Measurements from ENCODE around the gene TMPRSS9. TPM values are rescaled to one million over a fixed set of nuclear protein-coding genes. Genes with fewer than 3 reads are reported as not detected.
A peak's percentile ranks its signal among the peaks of the same experiment; 100 is the strongest.
"Not testable (repeated sequence)": the region's sequence is repeated elsewhere in the genome, so short reads cannot be mapped to it uniquely, and the experiment has no call there.

TMPRSS9 gene
- total RNA-seq, 1 donor from 2014 or later = not detected

- no peak overlapping the region for H3K4me3 ChIP-seq (ENCODE audit: low read depth, low read length)
- TF ChIP-seq CTCF (conservative IDR thresholded peaks at IDR 0.05; ENCODE audit: low read depth, low read length) = no peak
- no peak for DNase-seq (ENCODE audit: low read depth)
These were observed 108.5 kb downstream of the TMPRSS9 start for GRCh38 chr19:2468596-2468995.

DNA sequence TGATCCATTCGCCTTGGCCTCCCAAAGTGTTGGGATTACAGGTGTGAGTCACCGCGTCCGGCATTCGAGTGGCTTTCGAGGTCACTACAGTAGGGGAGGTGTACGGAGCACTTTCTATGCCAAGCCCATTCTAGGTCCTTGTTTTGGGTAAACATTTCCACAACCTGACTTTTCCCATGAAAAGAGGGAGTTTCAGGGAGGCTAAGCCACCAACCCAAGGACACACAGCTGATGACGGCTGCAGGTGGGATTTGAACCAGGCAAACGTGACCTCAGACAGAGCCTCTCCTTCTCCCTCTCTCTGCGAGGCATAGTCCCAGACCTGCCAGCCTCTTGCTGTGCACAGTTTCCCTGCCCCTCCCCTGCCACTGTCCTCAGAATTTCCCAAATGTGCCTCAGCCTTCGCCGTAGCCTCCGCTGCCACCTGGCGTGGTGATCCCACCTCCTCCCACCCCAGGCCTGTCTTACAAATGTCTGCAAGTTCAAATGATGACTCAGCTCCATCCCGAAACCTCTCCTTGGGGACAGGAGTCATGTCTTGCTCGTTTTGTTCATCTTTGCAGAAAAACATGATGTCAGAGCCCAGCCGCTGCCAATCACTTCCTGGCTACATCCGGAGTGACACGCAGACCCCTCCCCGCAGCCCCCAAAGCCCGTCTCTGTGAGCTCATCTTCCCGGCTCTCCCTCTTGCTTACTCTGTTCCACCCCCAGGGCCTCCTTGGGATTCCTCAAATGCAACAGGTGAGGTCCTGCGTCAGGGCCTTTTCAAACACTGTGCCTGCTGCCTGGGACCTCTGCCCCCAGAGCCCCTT lies 109.2 kb downstream of the TMPRSS9 start:
- no peak for TF ChIP-seq CTCF (conservative IDR thresholded peaks at IDR 0.05; ENCODE audit: low read depth, low read length)
- DNase-seq (ENCODE audit: low read depth) = no peak
- no peak overlapping the region for H3K4me3 ChIP-seq (ENCODE audit: low read depth, low read length)

DNA sequence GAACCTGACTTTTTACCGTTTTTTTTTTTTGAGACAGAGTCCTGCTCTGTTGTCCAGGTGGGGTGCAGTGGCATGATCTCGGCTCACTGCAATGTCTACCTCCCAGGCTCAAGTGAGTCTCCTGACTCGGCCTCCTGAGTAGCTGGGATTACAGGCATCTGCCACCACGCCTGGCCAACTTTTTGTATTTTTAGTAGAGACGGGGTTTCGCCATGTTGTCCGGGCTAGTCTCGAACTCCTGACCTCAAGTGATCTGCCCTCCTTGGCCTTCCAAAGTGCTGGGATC lies 109.8 kb downstream of the TMPRSS9 start:
- not testable (repeated sequence) for DNase-seq (ENCODE audit: low read depth)

GRCh38 chr19:2474232-2475017 lies 114.4 kb downstream of the TMPRSS9 start:
- no peak for DNase-seq (ENCODE audit: low read depth)
- peak; percentile 77 for TF ChIP-seq CTCF (conservative IDR thresholded peaks at IDR 0.05; ENCODE audit: low read depth, low read length)
- peak overlapping the region; percentile 92 for H3K4me3 ChIP-seq (ENCODE audit: low read depth, low read length)

More for the DNA sequence above, 109.8 kb downstream of the TMPRSS9 start:
- H3K4me3 ChIP-seq (ENCODE audit: low read depth, low read length) = not testable (repeated sequence)

GRCh38 chr19:2475018-2475701 lies 115.1 kb downstream of the TMPRSS9 start:
- DNase-seq (ENCODE audit: low read depth) = no peak
- TF ChIP-seq CTCF (conservative IDR thresholded peaks at IDR 0.05; ENCODE audit: low read depth, low read length) = no peak
- peak overlapping the region; percentile 92 for H3K4me3 ChIP-seq (ENCODE audit: low read depth, low read length)

Other genes starting within 250 kb of the TMPRSS9 start
- gene AP3D1, start 208.7 kb upstream of the TMPRSS9 start, total RNA-seq = 101 and 141 TPM in 2 replicates
- gene DOT1L, start 196.3 kb upstream of the TMPRSS9 start, total RNA-seq = 13.8 and 36.6 TPM in 2 replicates
- 167 and 208 TPM in 2 replicates for gene PLEKHJ1, start 123.9 kb upstream of the TMPRSS9 start, total RNA-seq
- 51.7 and 61.2 TPM in 2 replicates for gene SF3A2, start 123.4 kb upstream of the TMPRSS9 start, total RNA-seq
- 0.52 and 1.7 TPM in 2 replicates for gene AMH, start 110.9 kb upstream of the TMPRSS9 start, total RNA-seq
- 3.5 and 4.1 TPM in 2 replicates for gene JSRP1, start 103.8 kb upstream of the TMPRSS9 start, total RNA-seq
- not detected in 2 replicates for gene PEAK3, start 78.1 kb upstream of the TMPRSS9 start, total RNA-seq
- gene LINGO3, start 52.1 kb upstream of the TMPRSS9 start, total RNA-seq = not detected in 2 replicates
- gene LSM7, start 31.7 kb upstream of the TMPRSS9 start, total RNA-seq = 352 and 409 TPM in 2 replicates
- 25.8 and 30.6 TPM in 2 replicates for gene SPPL2B, start 31.6 kb upstream of the TMPRSS9 start, total RNA-seq
- gene TIMM13, start 67.3 kb downstream of the TMPRSS9 start, total RNA-seq = 100 and 118 TPM in 2 replicates
- gene LMNB2, start 96.7 kb downstream of the TMPRSS9 start, total RNA-seq = 136 and 246 TPM in 2 replicates
- gene GADD45B, start 115.9 kb downstream of the TMPRSS9 start, total RNA-seq = 29.2 and 35.7 TPM in 2 replicates